NB4 (cell line): ENCODE data around the gene ATP2B1.

Source experiments
- CTCF ChIP-seq: IDR thresholded peaks from one replicate; pipeline ENCODE4 v1.5.1; 2012; ENCODE audit warnings: low read depth, low read length
- MAX ChIP-seq: IDR thresholded peaks from 2 replicates; pipeline ENCODE4 v1.6.1; 2011; ENCODE audit warnings: low read depth, low read length
- MYC ChIP-seq: IDR thresholded peaks from 2 replicates; pipeline ENCODE4 v1.6.1; 2011; ENCODE audit warnings: low read depth, low read length
- POLR2A ChIP-seq: IDR thresholded peaks from 2 replicates; pipeline ENCODE4 v1.6.1; 2011; ENCODE audit warnings: mild to moderate bottlenecking; ENCODE audit not compliant: insufficient read length; ENCODE audit errors: extremely low read depth

- TF ChIP-seq CTCF (no peak), POLR2A (no peak), MYC (no peak), MAX (no peak)
These were observed 32.3 kb upstream of the ATP2B1 start for GRCh38 chr12:89740943-89741342.
